PC-9 (cell line): Measurements from ENCODE around the gene CENPB. TPM values are rescaled to one million over a fixed set of nuclear protein-coding genes. Genes with fewer than 3 reads are reported as not detected.

Experiments used
- BruUV-seq: library from RNA; stranded (reverse); fragments of 400-500 nt; replicated peaks from 2 replicates; lab custom pipeline; 2021; lab: Mats Ljungman, UMichigan
- CTCF ChIA-PET: fragments of 300-600 bp; sonication (Branson Sonifier 250); formaldehyde crosslinking; loops from one replicate; lab custom pipeline; 2022; ENCODE audit warnings: antibody characterized with exemption; lab: Charles Lee
- POLR2A ChIA-PET: fragments of 300-600 bp; sonication (Branson Sonifier 250); formaldehyde crosslinking; loops from one replicate; lab custom pipeline; 2022; ENCODE audit warnings: antibody characterized with exemption; ENCODE audit not compliant: unreplicated experiment; lab: Charles Lee
- DNase-seq, 2 experiments: peaks; one replicate each; pipeline versions ENCODE4 v3.0.0 to v3.0.0-alpha.2; 2015 to 2022; ENCODE audit warnings: mixed read lengths in 1 of 2
- H2AFZ ChIP-seq: fragments of 200-600 bp; sonication (generic); 2 replicates; pipeline ENCODE4 v1.8.1; 2017; ENCODE audit warnings: antibody characterized with exemption
- H3F3A ChIP-seq: fragments of 200-600 bp; sonication (generic); 2 replicates; pipeline ENCODE4 v1.8.1; 2017; ENCODE audit warnings: antibody characterized with exemption, mild to moderate bottlenecking, low read depth; ENCODE audit not compliant: insufficient read depth
- H3K27ac ChIP-seq: fragments of 200-600 bp; sonication (generic); 2 replicates; pipeline ENCODE4 v1.6.1; 2016; ENCODE audit warnings: mixed run types
- H3K27me3 ChIP-seq: fragments of 200-600 bp; sonication (generic); 2 replicates; pipeline ENCODE4 v1.6.1; 2016; ENCODE audit warnings: low read depth, mixed run types; ENCODE audit not compliant: insufficient read depth
- H3K36me3 ChIP-seq: fragments of 200-600 bp; sonication (generic); 2 replicates; pipeline ENCODE4 v1.6.1; 2016; ENCODE audit warnings: low read depth, mixed run types
- H3K4me1 ChIP-seq: fragments of 200-600 bp; sonication (generic); replicated peaks from 2 replicates; pipeline ENCODE4 v1.6.1; 2016; ENCODE audit warnings: mixed run types; ENCODE audit not compliant: insufficient read depth
- H3K4me2 ChIP-seq: fragments of 200-600 bp; sonication (generic); 2 replicates; pipeline ENCODE4 v1.6.1; 2017; ENCODE audit warnings: mixed run types
- H3K4me3 ChIP-seq: fragments of 200-600 bp; sonication (generic); 2 replicates; pipeline ENCODE4 v1.6.1; 2016; ENCODE audit warnings: mixed run types
- H3K79me2 ChIP-seq: fragments of 200-600 bp; sonication (generic); 2 replicates; pipeline ENCODE4 v1.6.1; 2017; ENCODE audit warnings: low read depth, mixed run types
- H3K9me2 ChIP-seq: fragments of 200-600 bp; sonication (generic); 2 replicates; pipeline ENCODE4 v1.8.1; 2017; ENCODE audit warnings: mild to moderate bottlenecking; ENCODE audit not compliant: insufficient read depth
- H3K9me3 ChIP-seq: fragments of 200-600 bp; sonication (generic); 2 replicates; pipeline ENCODE4 v1.8.1; 2016; ENCODE audit warnings: low read depth; ENCODE audit not compliant: insufficient read depth
- H4K20me1 ChIP-seq: fragments of 200-600 bp; sonication (generic); 2 replicates; pipeline ENCODE4 v1.8.1; 2017; ENCODE audit not compliant: insufficient read depth
- EZH2 ChIP-seq: fragments of 200-600 bp; sonication (generic); IDR thresholded peaks from 2 replicates; pipeline ENCODE4 v1.8.0; 2017; ENCODE audit warnings: antibody characterized with exemption, low read depth
- intact Hi-C: fragments of 100-400 bp; cut with micrococcal nuclease; formaldehyde crosslinking; loops from one replicate; pipeline ENCODE4 v1.10.0; 2022; ENCODE audit not compliant: unreplicated experiment
- total RNA-seq: library from RNA; stranded (reverse); gene quantifications from 2 replicates; pipeline ENCODE4 v1.2.3, GENCODE V29; 2021
- TF ChIP-seq, protein P1 (sequence below): fragments of 200-600 bp; sonication (generic); conservative IDR thresholded peaks from 2 replicates; pipeline ENCODE4 v1.6.1; 2017; ENCODE audit warnings: mixed run types, antibody characterized with exemption, mild to moderate bottlenecking, moderate library complexity

CENPB gene
- total RNA-seq, 1 experiment from 2014 or later: 70.8 TPM

DNA sequence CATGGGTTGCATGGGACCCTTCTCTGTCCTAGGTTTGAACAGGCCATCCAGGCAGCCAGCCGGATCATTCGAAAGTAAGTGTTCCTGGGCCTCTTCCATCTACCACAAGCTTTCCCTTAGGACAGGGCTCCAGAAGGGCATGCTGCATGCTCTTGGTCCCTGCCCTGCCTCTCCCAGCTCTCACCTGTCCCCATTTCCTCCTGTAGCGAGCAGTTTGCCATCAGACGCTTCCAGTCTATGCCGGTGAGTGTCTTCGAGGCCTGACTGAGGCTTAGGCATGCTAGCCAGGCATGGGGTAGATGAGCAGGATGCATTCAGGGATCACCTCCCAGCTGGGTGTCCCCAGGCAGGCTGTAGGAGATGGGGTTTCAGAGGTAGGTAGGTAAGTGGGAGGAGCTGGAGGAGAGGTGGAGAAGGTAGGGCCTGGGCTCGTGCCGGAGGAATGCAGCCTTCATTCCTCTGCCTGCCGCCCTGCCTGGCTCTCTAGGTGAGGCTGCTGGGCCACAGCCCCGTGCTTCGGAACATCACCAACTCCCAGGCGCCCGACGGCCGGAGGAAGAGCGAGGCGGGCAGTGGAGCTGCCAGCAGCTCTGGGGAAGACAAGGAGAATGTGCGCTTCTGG is 13.8 kb upstream of the CENPB start:
- CTCF ChIA-PET: no interaction called here
- BruUV-seq: no TSS peak
- H3K4me2 ChIP-seq: no peak overlapping the region

GRCh38 chr20:3798908-3799248 is 12.3 kb upstream of the CENPB start:
- ChIA-PET CTCF (no interaction called here), POLR2A (no interaction called here)
- Histone ChIP-seq H2AFZ (no peak overlapping the region), H3K36me3 (no peaks in the 10 kb centered on the region), H3K4me3 (no peak overlapping the region), H3K4me2 (no peak overlapping the region), H3K4me1 (peaks cover 15% of the 10 kb centered on the region), H3K9me2 (no peaks in the 10 kb centered on the region), H3F3A (no peaks in the 10 kb centered on the region), H3K27me3 (no peaks in the 10 kb centered on the region), H3K9me3 (no peaks in the 10 kb centered on the region), H3K27ac (no peak overlapping the region), H3K79me2 (peaks cover 17% of the 10 kb centered on the region), H4K20me1 (no peaks in the 10 kb centered on the region)
- intact Hi-C loops: no loop called here
- no TSS peak for BruUV-seq
- no peak for TF ChIP-seq EZH2
- TF ChIP-seq, protein P1, sequence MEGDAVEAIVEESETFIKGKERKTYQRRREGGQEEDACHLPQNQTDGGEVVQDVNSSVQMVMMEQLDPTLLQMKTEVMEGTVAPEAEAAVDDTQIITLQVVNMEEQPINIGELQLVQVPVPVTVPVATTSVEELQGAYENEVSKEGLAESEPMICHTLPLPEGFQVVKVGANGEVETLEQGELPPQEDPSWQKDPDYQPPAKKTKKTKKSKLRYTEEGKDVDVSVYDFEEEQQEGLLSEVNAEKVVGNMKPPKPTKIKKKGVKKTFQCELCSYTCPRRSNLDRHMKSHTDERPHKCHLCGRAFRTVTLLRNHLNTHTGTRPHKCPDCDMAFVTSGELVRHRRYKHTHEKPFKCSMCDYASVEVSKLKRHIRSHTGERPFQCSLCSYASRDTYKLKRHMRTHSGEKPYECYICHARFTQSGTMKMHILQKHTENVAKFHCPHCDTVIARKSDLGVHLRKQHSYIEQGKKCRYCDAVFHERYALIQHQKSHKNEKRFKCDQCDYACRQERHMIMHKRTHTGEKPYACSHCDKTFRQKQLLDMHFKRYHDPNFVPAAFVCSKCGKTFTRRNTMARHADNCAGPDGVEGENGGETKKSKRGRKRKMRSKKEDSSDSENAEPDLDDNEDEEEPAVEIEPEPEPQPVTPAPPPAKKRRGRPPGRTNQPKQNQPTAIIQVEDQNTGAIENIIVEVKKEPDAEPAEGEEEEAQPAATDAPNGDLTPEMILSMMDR: no peak
- no peak for DNase-seq

More for the DNA sequence above, 13.8 kb upstream of the CENPB start:
- H3K9me3 ChIP-seq: no peaks in the 10 kb centered on the region
- TF ChIP-seq, protein P1: no peak
- TF ChIP-seq EZH2: no peak
- H3K4me3 ChIP-seq: no peak overlapping the region
- intact Hi-C loops: no loop called here
- DNase-seq: no peak
- POLR2A ChIA-PET: no interaction called here
- H3K36me3 ChIP-seq: no peaks in the 10 kb centered on the region
- no peaks in the 10 kb centered on the region for H3K9me2 ChIP-seq
- H3K4me1 ChIP-seq: peaks cover 20% of the 10 kb centered on the region
- H3K27me3 ChIP-seq: no peaks in the 10 kb centered on the region
- no peak overlapping the region for H3K27ac ChIP-seq
- H3F3A ChIP-seq: 0 out of 2 replicates have a peak, but pooled peaks cover 2% of the 10 kb centered on the region
- no peaks in the 10 kb centered on the region for H4K20me1 ChIP-seq
- no peak overlapping the region for H2AFZ ChIP-seq
- H3K79me2 ChIP-seq: peaks cover 16% of the 10 kb centered on the region

DNA sequence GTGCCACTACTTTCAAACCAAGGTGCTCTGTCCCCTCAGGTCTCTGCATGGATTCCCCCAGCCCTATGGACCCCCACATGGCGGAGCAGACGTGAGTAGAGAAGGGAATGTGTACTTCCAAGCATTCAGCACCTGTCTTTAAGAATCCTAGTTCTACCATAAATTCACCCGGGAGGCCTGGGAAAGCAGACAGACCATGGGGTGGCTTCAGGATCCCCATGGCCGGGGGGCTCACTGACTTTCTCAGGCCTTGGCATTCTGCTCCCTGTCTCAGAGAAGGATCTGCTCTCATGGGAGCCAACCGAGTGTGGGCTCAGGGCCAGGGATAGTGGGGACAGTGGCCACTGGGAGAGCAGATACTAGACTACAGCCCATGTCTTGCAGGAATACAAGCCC is 11.8 kb upstream of the CENPB start:
- peaks cover 15% of the 10 kb centered on the region for H3K4me1 ChIP-seq
- H3K4me3 ChIP-seq: no peak overlapping the region
- BruUV-seq: TSS peak; percentile 44
- ChIA-PET POLR2A (no interaction called here), CTCF (no interaction called here)
- H3K4me2 ChIP-seq: peak overlapping the region; percentile 79; the same call in 1 of the 2 replicates
- H4K20me1 ChIP-seq: no peaks in the 10 kb centered on the region
- no peak overlapping the region for H3K27ac ChIP-seq
- no peak for DNase-seq
- intact Hi-C loops: no loop called here
- TF ChIP-seq, protein P1: no peak
- no peak for TF ChIP-seq EZH2
- H3K9me2 ChIP-seq: no peaks in the 10 kb centered on the region
- peaks cover 17% of the 10 kb centered on the region for H3K79me2 ChIP-seq
- H3K36me3 ChIP-seq: no peaks in the 10 kb centered on the region
- no peaks in the 10 kb centered on the region for H3K27me3 ChIP-seq
- no peak overlapping the region for H2AFZ ChIP-seq
- H3F3A ChIP-seq: no peaks in the 10 kb centered on the region
- H3K9me3 ChIP-seq: no peaks in the 10 kb centered on the region
